Tibial artery (tissue), 4 donors: ENCODE data around the gene TMEM222.
A peak's percentile ranks its signal among the peaks of the same experiment; 100 is the strongest.

Experiments used
- DNase-seq, 2 donors: peaks; one replicate each; pipeline ENCODE4 v3.0.0-alpha.2; 2019
- H3K27ac ChIP-seq, 2 donors: fragments of 200-600 bp; sonication (generic) in 1 of 2; 1 replicate in 1 of 2; 2 replicates in 1 of 2; pipeline ENCODE4 v1.5.1; 2018 to 2019; ENCODE audit warnings: mild to moderate bottlenecking in 1 of 2
- H3K27me3 ChIP-seq, 2 donors: fragments of 200-600 bp; sonication (generic) in 1 of 2; one replicate each; pipeline versions ENCODE4 v1.5.1 to v1.6.0; 2016 to 2019
- H3K36me3 ChIP-seq, 3 donors: fragments of 200-600 bp; sonication (generic) in 2 of 3; one replicate each; pipeline ENCODE4 v1.5.1; 2016 to 2019; ENCODE audit warnings: mild to moderate bottlenecking in 2 of 3
- H3K4me1 ChIP-seq, 4 donors: fragments of 200-600 bp; sonication (generic) in 2 of 4; 1 replicate in 3 of 4; 2 replicates in 1 of 4; pipeline ENCODE4 v1.5.1; 2016 to 2019
- H3K4me3 ChIP-seq, 2 donors: fragments of 200-600 bp; sonication (generic) in 1 of 2; 1 replicate in 1 of 2; 2 replicates in 1 of 2; pipeline ENCODE4 v1.5.1; 2018 to 2019; ENCODE audit warnings: mild to moderate bottlenecking in 2 of 2
- H3K9me3 ChIP-seq, 3 donors: fragments of 200-600 bp; sonication (generic) in 1 of 3; one replicate each; pipeline ENCODE4 v1.5.1; 2016 to 2019
- intact Hi-C: fragments of 100-400 bp; cut with DNase I; formaldehyde crosslinking; loops from one replicate; pipeline ENCODE4 v1.15.0; 2023; ENCODE audit warnings: low total_unique reads
- TF ChIP-seq, protein P1 (sequence below), 2 experiments: fragments of 200-600 bp in 1 of 2; fragments of 450-650 bp in 1 of 2; IDR thresholded peaks; one replicate each; pipeline ENCODE4 v1.5.1; 2017 to 2019; ENCODE audit warnings: antibody characterized with exemption in 2 of 2, mild to moderate bottlenecking in 1 of 2, moderate library complexity in 1 of 2

TMEM222 gene

DNA sequence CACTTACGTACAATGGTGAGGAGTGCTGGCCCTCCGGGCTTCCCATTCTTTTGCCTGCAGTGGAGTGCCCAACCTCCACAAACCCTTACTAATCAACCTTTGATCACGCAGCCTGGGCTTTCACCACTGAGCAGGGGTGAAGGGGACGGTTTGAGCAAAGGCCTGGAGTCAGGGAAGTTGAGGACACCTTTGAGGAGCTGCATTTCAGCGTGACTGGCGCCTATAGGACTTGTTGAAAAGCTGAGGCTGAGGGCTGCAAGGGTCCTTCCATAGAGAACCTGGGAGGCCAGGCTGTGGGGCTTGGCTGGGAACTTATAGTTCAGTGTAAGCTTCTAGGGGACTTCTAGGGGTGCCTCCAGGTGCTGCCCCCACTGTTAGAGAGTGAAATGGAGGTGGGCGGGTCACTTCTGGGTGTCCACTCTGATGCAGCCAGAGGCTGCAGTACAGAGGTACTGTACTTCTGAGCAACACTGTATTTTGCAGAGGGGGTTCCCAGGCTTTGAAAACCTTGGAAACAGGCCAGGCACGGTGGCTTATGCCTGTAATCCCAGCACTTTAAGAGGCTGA, 29.7 kb downstream of the TMEM222 start:
- TF ChIP-seq, protein P1, sequence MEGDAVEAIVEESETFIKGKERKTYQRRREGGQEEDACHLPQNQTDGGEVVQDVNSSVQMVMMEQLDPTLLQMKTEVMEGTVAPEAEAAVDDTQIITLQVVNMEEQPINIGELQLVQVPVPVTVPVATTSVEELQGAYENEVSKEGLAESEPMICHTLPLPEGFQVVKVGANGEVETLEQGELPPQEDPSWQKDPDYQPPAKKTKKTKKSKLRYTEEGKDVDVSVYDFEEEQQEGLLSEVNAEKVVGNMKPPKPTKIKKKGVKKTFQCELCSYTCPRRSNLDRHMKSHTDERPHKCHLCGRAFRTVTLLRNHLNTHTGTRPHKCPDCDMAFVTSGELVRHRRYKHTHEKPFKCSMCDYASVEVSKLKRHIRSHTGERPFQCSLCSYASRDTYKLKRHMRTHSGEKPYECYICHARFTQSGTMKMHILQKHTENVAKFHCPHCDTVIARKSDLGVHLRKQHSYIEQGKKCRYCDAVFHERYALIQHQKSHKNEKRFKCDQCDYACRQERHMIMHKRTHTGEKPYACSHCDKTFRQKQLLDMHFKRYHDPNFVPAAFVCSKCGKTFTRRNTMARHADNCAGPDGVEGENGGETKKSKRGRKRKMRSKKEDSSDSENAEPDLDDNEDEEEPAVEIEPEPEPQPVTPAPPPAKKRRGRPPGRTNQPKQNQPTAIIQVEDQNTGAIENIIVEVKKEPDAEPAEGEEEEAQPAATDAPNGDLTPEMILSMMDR (IDR thresholded peaks at IDR 0.05): no peak
- DNase-seq: no peak
- H3K4me3 ChIP-seq: peak overlapping the region in 1 of 2 donors; percentile 38
- H3K9me3 ChIP-seq: no peaks in the 10 kb centered on the region
- peaks cover 0 to 29% (median 26%) of the 10 kb centered on the region in 4 donors for H3K4me1 ChIP-seq
- H3K36me3 ChIP-seq: peaks cover 16 to 39% (median 30%) of the 10 kb centered on the region in 3 donors
- intact Hi-C loops: loop anchor here (10.0 kb wide), 1 partner anchor 47 kb away; no protein-coding TSS in a partner anchor
- H3K27ac ChIP-seq: peak overlapping the region in 1 of 2 donors; percentile 37
- peaks cover 0 to 31% of the 10 kb centered on the region in 2 donors for H3K27me3 ChIP-seq

DNA sequence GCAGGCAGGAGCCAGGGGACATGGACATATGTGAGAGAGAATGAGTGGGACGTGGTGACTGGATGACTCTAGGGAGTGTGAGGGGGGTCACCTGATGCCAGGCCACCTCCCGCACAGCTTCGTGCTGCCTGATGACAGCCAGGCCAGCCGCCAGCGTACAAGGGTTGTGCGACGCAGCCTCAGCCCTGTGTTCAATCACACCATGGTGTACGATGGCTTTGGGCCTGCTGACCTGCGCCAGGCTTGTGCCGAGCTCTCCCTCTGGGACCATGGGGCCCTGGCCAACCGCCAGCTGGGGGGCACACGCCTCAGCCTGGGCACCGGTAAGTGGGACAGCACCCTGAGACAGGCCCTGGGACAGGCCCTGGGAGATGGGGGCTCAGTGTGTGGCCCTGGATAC, 31.2 kb downstream of the TMEM222 start:
- H3K4me3 ChIP-seq: no peak overlapping the region
- DNase-seq: no peak
- H3K9me3 ChIP-seq: no peaks in the 10 kb centered on the region
- intact Hi-C loops: loop anchor here (10.0 kb wide), 1 partner anchor 48 kb away; no protein-coding TSS in a partner anchor
- no peak overlapping the region for H3K27ac ChIP-seq
- TF ChIP-seq, protein P1 (IDR thresholded peaks at IDR 0.05): no peak
- peaks cover 0 to 22% of the 10 kb centered on the region in 2 donors for H3K27me3 ChIP-seq
- H3K4me1 ChIP-seq: peaks cover 0 to 35% (median 29%) of the 10 kb centered on the region in 4 donors
- H3K36me3 ChIP-seq: peaks cover 24 to 55% (median 45%) of the 10 kb centered on the region in 3 donors

DNA sequence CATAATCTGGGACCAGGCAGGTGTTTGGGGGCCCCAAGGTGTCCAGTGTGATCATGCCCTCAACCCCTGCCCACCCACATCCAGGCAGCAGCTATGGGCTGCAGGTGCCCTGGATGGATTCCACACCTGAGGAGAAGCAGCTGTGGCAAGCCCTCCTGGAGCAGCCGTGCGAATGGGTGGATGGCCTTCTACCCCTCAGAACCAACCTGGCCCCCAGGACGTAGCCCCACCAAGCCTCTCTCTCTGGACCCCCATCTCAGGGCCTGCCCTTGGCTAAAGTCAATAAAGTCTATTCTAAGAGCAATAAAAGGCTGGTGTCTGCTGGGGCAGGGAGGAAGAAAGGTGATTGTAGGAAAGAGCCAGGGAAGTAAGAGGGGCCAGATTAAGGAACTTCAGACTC, 31.7 kb downstream of the TMEM222 start:
- DNase-seq: no peak
- no peak overlapping the region for H3K27ac ChIP-seq
- no peak overlapping the region for H3K4me3 ChIP-seq
- intact Hi-C loops: loop anchor here (10.0 kb wide), 1 partner anchor 49 kb away; no protein-coding TSS in a partner anchor
- peaks cover 0 to 35% (median 29%) of the 10 kb centered on the region in 4 donors for H3K4me1 ChIP-seq
- H3K36me3 ChIP-seq: peaks cover 29 to 60% (median 49%) of the 10 kb centered on the region in 3 donors
- H3K27me3 ChIP-seq: peaks cover 0 to 17% of the 10 kb centered on the region in 2 donors
- H3K9me3 ChIP-seq: no peaks in the 10 kb centered on the region
- TF ChIP-seq, protein P1 (IDR thresholded peaks at IDR 0.05): no peak

DNA sequence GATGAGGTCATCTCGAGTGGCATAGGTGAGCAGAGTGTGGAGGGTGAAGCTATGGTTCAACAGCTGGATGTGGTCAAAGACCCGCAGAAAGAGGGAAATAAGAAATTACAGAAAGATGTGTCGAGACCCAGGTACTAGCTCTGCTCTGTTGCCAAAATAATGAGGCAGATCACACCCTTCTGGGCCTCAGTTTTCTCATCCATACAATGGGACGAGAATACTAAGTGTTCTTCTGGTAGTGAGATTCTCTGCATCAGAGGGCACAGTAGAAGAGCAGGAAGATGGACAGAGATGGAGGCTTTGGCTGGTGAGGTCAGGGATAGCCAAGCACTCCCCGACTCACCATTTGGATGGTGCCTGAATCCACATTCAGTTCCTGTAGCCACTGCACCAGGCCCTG, 33.7 kb downstream of the TMEM222 start:
- peaks cover 0 to 17% (median 12%) of the 10 kb centered on the region in 4 donors for H3K4me1 ChIP-seq
- intact Hi-C loops: loop anchor here (5.0 to 10.0 kb wide), 2 partner anchors 37 to 51 kb away; partner anchors contain the start of gene GPR3
- H3K9me3 ChIP-seq: no peaks in the 10 kb centered on the region
- H3K36me3 ChIP-seq: peaks cover 44 to 80% (median 64%) of the 10 kb centered on the region in 3 donors
- H3K4me3 ChIP-seq: no peak overlapping the region
- no peaks in the 10 kb centered on the region for H3K27me3 ChIP-seq
- H3K27ac ChIP-seq: no peak overlapping the region
- no peak for DNase-seq
- TF ChIP-seq, protein P1 (IDR thresholded peaks at IDR 0.05): no peak

DNA sequence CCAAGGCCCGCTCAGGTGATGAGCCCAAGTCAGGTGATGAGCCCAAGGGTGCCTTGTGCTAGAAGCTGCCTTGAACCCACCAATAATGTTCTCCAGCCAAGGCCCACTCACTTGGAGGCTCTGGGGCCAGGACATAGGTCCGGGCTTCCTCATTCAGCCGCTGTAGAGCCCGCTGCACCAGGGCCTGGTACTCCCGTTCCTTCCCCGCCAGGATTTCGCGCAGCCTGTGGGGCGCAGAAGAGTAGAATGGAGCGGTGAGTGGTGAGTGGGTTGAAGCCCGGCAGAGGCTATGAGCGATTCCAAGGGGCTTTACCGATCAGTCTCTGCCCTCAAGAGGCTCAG, 34.3 kb downstream of the TMEM222 start:
- TF ChIP-seq, protein P1 (IDR thresholded peaks at IDR 0.05): no peak

More for the DNA sequence above, 34.3 kb downstream of the TMEM222 start:
- peaks cover 0 to 11% (median 6%) of the 10 kb centered on the region in 4 donors for H3K4me1 ChIP-seq
- DNase-seq: no peak
- no peak overlapping the region for H3K27ac ChIP-seq
- no peak overlapping the region for H3K4me3 ChIP-seq
- H3K27me3 ChIP-seq: no peaks in the 10 kb centered on the region
- H3K36me3 ChIP-seq: peaks cover 49 to 86% (median 70%) of the 10 kb centered on the region in 3 donors
- no peaks in the 10 kb centered on the region for H3K9me3 ChIP-seq
- intact Hi-C loops: loop anchor here (5.0 to 10.0 kb wide), 2 partner anchors 36 to 51 kb away; partner anchors contain the start of gene GPR3
